ENCODE measurements around the gene SPEM1. TPM values are rescaled to one million over a fixed set of nuclear protein-coding genes. Genes with fewer than 3 reads are reported as not detected.
A peak's percentile ranks its signal among the peaks of the same experiment; 100 is the strongest.

SPEM1 gene
- total and polyA plus RNA-seq, 2 experiments from 2014 or later = not detected

DNA sequence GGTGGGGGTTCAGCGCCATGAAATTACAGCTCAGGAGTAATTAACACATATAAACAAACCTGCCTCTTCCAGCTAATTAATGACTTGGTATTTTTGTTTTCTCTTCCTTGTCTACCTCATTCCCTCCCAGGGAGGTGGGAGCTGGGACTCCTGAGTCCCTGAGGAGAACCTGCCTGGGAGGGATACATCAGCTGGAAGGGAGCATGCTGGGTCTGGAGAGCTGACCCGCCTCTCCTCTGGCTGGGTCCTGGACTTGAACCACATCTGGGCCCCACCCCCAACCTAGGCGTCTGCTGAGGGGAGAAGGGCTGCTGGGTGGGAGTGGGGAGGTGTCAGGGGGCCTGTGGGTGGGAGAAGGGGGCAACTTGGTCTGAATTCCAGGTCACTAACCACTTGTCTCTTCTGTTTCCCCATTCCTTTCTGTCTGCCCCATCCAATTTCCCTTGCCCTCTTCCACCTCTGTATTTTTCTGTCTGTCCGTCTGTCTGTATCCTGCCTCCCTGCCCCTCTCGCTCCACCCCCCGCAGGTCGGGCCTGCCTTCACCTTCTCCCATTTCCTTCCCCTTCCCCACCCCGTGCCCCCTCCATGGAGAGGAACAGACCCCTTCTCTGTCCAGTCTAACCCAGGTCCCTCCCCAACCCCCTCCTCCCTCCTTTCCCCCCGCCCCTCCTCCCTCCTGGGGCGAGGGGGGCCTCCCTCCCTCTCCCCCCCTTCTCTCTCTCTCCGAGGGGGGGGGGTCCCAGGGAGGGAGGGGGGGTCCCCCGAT lies 12.5 kb upstream of the SPEM1 start, which contains the start of gene NLGN2:
NLGN2 (plus strand) TSS at position 361 of the 767 bp plus-strand sequence. CDS start 411 bp downstream, outside the sequence.
- no peaks in the 10 kb centered on the region for H4K20me1 ChIP-seq (ENCODE audit: insufficient read depth, poor library complexity, severe bottlenecking)
- TF ChIP-seq, protein P1, sequence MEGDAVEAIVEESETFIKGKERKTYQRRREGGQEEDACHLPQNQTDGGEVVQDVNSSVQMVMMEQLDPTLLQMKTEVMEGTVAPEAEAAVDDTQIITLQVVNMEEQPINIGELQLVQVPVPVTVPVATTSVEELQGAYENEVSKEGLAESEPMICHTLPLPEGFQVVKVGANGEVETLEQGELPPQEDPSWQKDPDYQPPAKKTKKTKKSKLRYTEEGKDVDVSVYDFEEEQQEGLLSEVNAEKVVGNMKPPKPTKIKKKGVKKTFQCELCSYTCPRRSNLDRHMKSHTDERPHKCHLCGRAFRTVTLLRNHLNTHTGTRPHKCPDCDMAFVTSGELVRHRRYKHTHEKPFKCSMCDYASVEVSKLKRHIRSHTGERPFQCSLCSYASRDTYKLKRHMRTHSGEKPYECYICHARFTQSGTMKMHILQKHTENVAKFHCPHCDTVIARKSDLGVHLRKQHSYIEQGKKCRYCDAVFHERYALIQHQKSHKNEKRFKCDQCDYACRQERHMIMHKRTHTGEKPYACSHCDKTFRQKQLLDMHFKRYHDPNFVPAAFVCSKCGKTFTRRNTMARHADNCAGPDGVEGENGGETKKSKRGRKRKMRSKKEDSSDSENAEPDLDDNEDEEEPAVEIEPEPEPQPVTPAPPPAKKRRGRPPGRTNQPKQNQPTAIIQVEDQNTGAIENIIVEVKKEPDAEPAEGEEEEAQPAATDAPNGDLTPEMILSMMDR (IDR thresholded peaks at IDR 0.05; ENCODE audit: poor library complexity) = no peak
- TF ChIP-seq EZH2 (IDR thresholded peaks at IDR 0.05; ENCODE audit: borderline replicate concordance) = no peak
- no peak for TF ChIP-seq EZH2phosphoT487 (IDR thresholded peaks at IDR 0.05; ENCODE audit: low read depth, severe bottlenecking, unreplicated experiment)
- no peaks in the 10 kb centered on the region for H3K9me3 ChIP-seq (ENCODE audit: low read depth)
- no peaks in the 10 kb centered on the region for H3K36me3 ChIP-seq (replicated peaks; ENCODE audit: insufficient read depth, low read depth)
- H3K9me2 ChIP-seq (replicated peaks; ENCODE audit: insufficient read depth) = no peaks in the 10 kb centered on the region
- H3K27ac ChIP-seq = no peak within 1 kb of the TSS
- H3K27me3 ChIP-seq = no peaks in the 10 kb centered on the region
- peaks cover 9% of the 10 kb centered on the region for H3K79me2 ChIP-seq
- WGBS (ENCODE audit: low lambda C conversion rate, missing lambda C conversion rate) = 83% methylated on average over 2 of the region's 12 CpGs
- no peak within 1 kb of the TSS for H2AFZ ChIP-seq
- H3K4me3 ChIP-seq = no peak within 1 kb of the TSS
- DNase-seq (ENCODE audit: low spot score) = no peak
- H3K4me2 ChIP-seq = peak within 1 kb of the TSS; percentile 97
- peaks cover 3% of the 10 kb centered on the region for H3K4me1 ChIP-seq (ENCODE audit: insufficient read depth)

GRCh38 chr17:7408252-7408727 lies 11.8 kb upstream of the SPEM1 start:
- 94% methylated on average over 29 of the region's 58 CpGs for WGBS (ENCODE audit: low lambda C conversion rate, missing lambda C conversion rate)
- peaks cover 6% of the 10 kb centered on the region for H3K79me2 ChIP-seq
- H3K27me3 ChIP-seq = no peaks in the 10 kb centered on the region
- H3K27ac ChIP-seq = no peak overlapping the region
- no peak overlapping the region for H3K4me2 ChIP-seq
- no peaks in the 10 kb centered on the region for H3K9me2 ChIP-seq (replicated peaks; ENCODE audit: insufficient read depth)
- H3K4me1 ChIP-seq (ENCODE audit: insufficient read depth) = no peaks in the 10 kb centered on the region
- H3K9me3 ChIP-seq (ENCODE audit: low read depth) = no peaks in the 10 kb centered on the region
- no peak for DNase-seq (ENCODE audit: low spot score)
- H3K4me3 ChIP-seq = no peak overlapping the region
- no peaks in the 10 kb centered on the region for H3K36me3 ChIP-seq (replicated peaks; ENCODE audit: insufficient read depth, low read depth)
- H2AFZ ChIP-seq = no peak overlapping the region
- no peaks in the 10 kb centered on the region for H4K20me1 ChIP-seq (ENCODE audit: insufficient read depth, poor library complexity, severe bottlenecking)
- no peak for TF ChIP-seq EZH2phosphoT487 (IDR thresholded peaks at IDR 0.05; ENCODE audit: low read depth, severe bottlenecking, unreplicated experiment)
- TF ChIP-seq EZH2 (IDR thresholded peaks at IDR 0.05; ENCODE audit: borderline replicate concordance) = no peak
- TF ChIP-seq, protein P1 (IDR thresholded peaks at IDR 0.05; ENCODE audit: poor library complexity) = no peak

- no peaks in the 10 kb centered on the region for H3K36me3 ChIP-seq (replicated peaks; ENCODE audit: insufficient read depth, low read depth)
- no peak overlapping the region for H3K4me2 ChIP-seq
- no peaks in the 10 kb centered on the region for H3K27me3 ChIP-seq
- H3K4me1 ChIP-seq (ENCODE audit: insufficient read depth) = no peaks in the 10 kb centered on the region
- TF ChIP-seq EZH2phosphoT487 (IDR thresholded peaks at IDR 0.05; ENCODE audit: low read depth, severe bottlenecking, unreplicated experiment) (no peak), EZH2 (IDR thresholded peaks at IDR 0.05; ENCODE audit: borderline replicate concordance) (no peak)
- TF ChIP-seq, protein P1 (IDR thresholded peaks at IDR 0.05; ENCODE audit: poor library complexity) = no peak
- no peak overlapping the region for H3K4me3 ChIP-seq
- H3K79me2 ChIP-seq = peaks cover 6% of the 10 kb centered on the region
- no peaks in the 10 kb centered on the region for H3K9me3 ChIP-seq (ENCODE audit: low read depth)
- DNase-seq (ENCODE audit: low spot score) = no peak
- 91% methylated on average over 6 of the region's 6 CpGs for WGBS (ENCODE audit: low lambda C conversion rate, missing lambda C conversion rate)
- H4K20me1 ChIP-seq (ENCODE audit: insufficient read depth, poor library complexity, severe bottlenecking) = no peaks in the 10 kb centered on the region
- no peaks in the 10 kb centered on the region for H3K9me2 ChIP-seq (replicated peaks; ENCODE audit: insufficient read depth)
- no peak overlapping the region for H2AFZ ChIP-seq
- no peak overlapping the region for H3K27ac ChIP-seq
These were observed 11.3 kb upstream of the SPEM1 start for GRCh38 chr17:7408863-7409262.
